C4-2B (cell line): Measurements from ENCODE around the gene ABCD4.

Source experiments
- CTCF ChIP-seq: fragments of 450-650 bp; conservative IDR thresholded peaks from 2 replicates; pipeline ENCODE4 v1.5.1; 2017; ENCODE audit warnings: mild to moderate bottlenecking
- ZFX ChIP-seq: fragments of 450-650 bp; IDR thresholded peaks from 2 replicates; pipeline ENCODE4 v1.6.1; 2017

GRCh38 chr14:74265301-74265965 lies 37.3 kb downstream of the ABCD4 start:
- TF ChIP-seq CTCF (no peak), ZFX (0 out of 2 replicates have a peak, but pooled peaks have one; percentile 12)
